NCI-H345 (cell line): ENCODE measurements around the gene LCE3E.

Experiments used
- DNase-seq: peaks from one replicate; lab custom pipeline; 2025; lab: John Stamatoyannopoulos, UW

Gene LCE3E

DNA sequence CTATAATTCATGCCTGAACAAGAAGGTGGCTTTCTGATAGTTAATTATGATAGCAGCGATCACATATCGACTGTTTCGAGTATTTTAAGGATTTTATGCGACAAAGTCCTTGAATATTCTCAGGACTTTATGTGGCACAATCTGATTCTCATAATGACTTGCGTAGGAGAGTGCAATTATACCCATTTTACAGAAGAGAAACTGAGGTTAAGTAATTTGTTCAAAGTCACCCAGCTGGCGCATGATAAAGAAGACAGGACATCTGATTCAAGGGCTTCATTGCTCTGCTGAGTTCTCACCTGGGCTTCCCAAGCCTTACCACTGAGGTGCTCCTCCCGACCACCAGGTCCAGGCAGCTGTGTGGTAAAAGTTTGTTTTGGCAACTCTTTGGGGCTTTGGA, 50.5 kb downstream of the LCE3E start:
- DNase-seq: no peak
